COLO829 (cell line): Measurements from ENCODE around the gene FHL1.
"Not testable (repeated sequence)": the region's sequence is repeated elsewhere in the genome, so short reads cannot be mapped to it uniquely, and the experiment has no call there.

Experiments used
- DNase-seq: peaks from one replicate; pipeline ENCODE4 v3.0.0; 2012; ENCODE audit warnings: low spot score

The FHL1 gene

GRCh38 chrX:136147315-136147901, at the start of gene FHL1:
Gene FHL1 (plus strand): TSS chrX:136147533.
- DNase-seq = no peak

- DNase-seq = no peak
These were observed 49.2 kb upstream of the FHL1 start for GRCh38 chrX:136097871-136098805.

GRCh38 chrX:136104936-136105335, 42.4 kb upstream of the FHL1 start:
- no peak for DNase-seq

GRCh38 chrX:136106920-136107528, 40.3 kb upstream of the FHL1 start:
- no peak for DNase-seq

GRCh38 chrX:136108905-136109304, 38.4 kb upstream of the FHL1 start:
- not testable (repeated sequence) for DNase-seq

GRCh38 chrX:136112286-136112685, 35.0 kb upstream of the FHL1 start:
- DNase-seq = no peak

GRCh38 chrX:136112778-136113177, 34.6 kb upstream of the FHL1 start:
- no peak for DNase-seq

GRCh38 chrX:136115126-136115903, 32.0 kb upstream of the FHL1 start:
- DNase-seq = no peak

- no peak for DNase-seq
These were observed 31.4 kb upstream of the FHL1 start for GRCh38 chrX:136115904-136116297.

- DNase-seq = no peak
These were observed 25.5 kb upstream of the FHL1 start for GRCh38 chrX:136121788-136122187.

- no peak for DNase-seq
These were observed 25.1 kb upstream of the FHL1 start for GRCh38 chrX:136122207-136122606.

GRCh38 chrX:136125106-136125505, 22.2 kb upstream of the FHL1 start:
- DNase-seq = no peak

- no peak for DNase-seq
These were observed 21.0 kb upstream of the FHL1 start for GRCh38 chrX:136126371-136126770.

GRCh38 chrX:136126872-136127406, 20.4 kb upstream of the FHL1 start:
- no peak for DNase-seq

GRCh38 chrX:136128743-136129142, 18.6 kb upstream of the FHL1 start:
- no peak for DNase-seq

GRCh38 chrX:136130931-136131833, 16.2 kb upstream of the FHL1 start:
- peak; percentile 20 for DNase-seq

GRCh38 chrX:136138939-136139338, 8.4 kb upstream of the FHL1 start:
- DNase-seq = no peak

GRCh38 chrX:136141569-136141968, 5.8 kb upstream of the FHL1 start:
- no peak for DNase-seq

- DNase-seq = no peak
These were observed 4.7 kb upstream of the FHL1 start for GRCh38 chrX:136142592-136142991.

GRCh38 chrX:136143711-136144110, 3.6 kb upstream of the FHL1 start:
- no peak for DNase-seq
